Trophoblast cell (in vitro differentiated cells and primary cell): ENCODE measurements around the gene ZNF587.
"Not testable (repeated sequence)": the region's sequence is repeated elsewhere in the genome, so short reads cannot be mapped to it uniquely, and the experiment has no call there.

ENCODE experiments used
- DNase-seq, 2 donors: peaks; one replicate each; pipeline ENCODE4 v3.0.0-alpha.2; 2016
- H2AFZ ChIP-seq: 2 replicates; pipeline ENCODE4 v1.6.1; 2013; ENCODE audit warnings: low read length, moderate library complexity, mild to moderate bottlenecking; ENCODE audit not compliant: insufficient read depth, poor library complexity
- H2AK5ac ChIP-seq: 2 replicates; pipeline ENCODE4 v1.6.1; 2013; ENCODE audit warnings: mild to moderate bottlenecking, low read length
- H2BK120ac ChIP-seq: 2 replicates; pipeline ENCODE4 v1.6.1; 2013; ENCODE audit warnings: low read length, mild to moderate bottlenecking, moderate library complexity; ENCODE audit not compliant: insufficient read depth, poor library complexity
- H2BK12ac ChIP-seq: 2 replicates; pipeline ENCODE4 v1.6.1; 2013; ENCODE audit warnings: mild to moderate bottlenecking, low read length, moderate library complexity
- H2BK5ac ChIP-seq: 2 replicates; pipeline ENCODE4 v1.6.1; 2013; ENCODE audit warnings: low read length, low read depth, moderate library complexity, mild to moderate bottlenecking; ENCODE audit not compliant: poor library complexity
- H3K14ac ChIP-seq: 2 replicates; pipeline ENCODE4 v1.6.1; 2013; ENCODE audit warnings: mild to moderate bottlenecking, low read length
- H3K18ac ChIP-seq: 2 replicates; pipeline ENCODE4 v1.6.1; 2013; ENCODE audit warnings: mild to moderate bottlenecking, low read length
- H3K23ac ChIP-seq: 2 replicates; pipeline ENCODE4 v1.6.1; 2013; ENCODE audit warnings: low read length
- H3K27ac ChIP-seq: 2 replicates; pipeline ENCODE4 v1.5.1; 2013; ENCODE audit warnings: low read depth, mild to moderate bottlenecking, inconsistent platforms, low read length, moderate library complexity
- H3K27me3 ChIP-seq: 2 replicates; pipeline ENCODE4 v1.6.1; 2013; ENCODE audit warnings: inconsistent platforms, mild to moderate bottlenecking, low read length, moderate library complexity; ENCODE audit not compliant: insufficient read depth
- H3K36me3 ChIP-seq, 2 experiments: 1 replicate in 1 of 2; 2 replicates in 1 of 2; pipeline ENCODE4 v1.6.1; 2013; ENCODE audit warnings: low read length in 2 of 2, mild to moderate bottlenecking in 2 of 2, moderate library complexity in 1 of 2; ENCODE audit not compliant: insufficient read depth in 2 of 2, control insufficient read depth in 1 of 2
- H3K4ac ChIP-seq: 2 replicates; pipeline ENCODE4 v1.6.1; 2013; ENCODE audit warnings: low read depth, mild to moderate bottlenecking, low read length, moderate library complexity
- H3K4me1 ChIP-seq, 2 experiments: 1 replicate in 1 of 2; 2 replicates in 1 of 2; pipeline ENCODE4 v1.6.1; 2013; ENCODE audit warnings: low read length in 2 of 2, mild to moderate bottlenecking in 2 of 2, moderate library complexity in 1 of 2; ENCODE audit not compliant: insufficient read depth in 2 of 2, control insufficient read depth in 1 of 2
- H3K4me2 ChIP-seq: 2 replicates; pipeline ENCODE4 v1.6.1; 2013; ENCODE audit warnings: inconsistent platforms, mild to moderate bottlenecking, low read length, moderate library complexity
- H3K4me3 ChIP-seq: 2 replicates; pipeline ENCODE4 v1.5.1; 2013; ENCODE audit warnings: mild to moderate bottlenecking, low read depth, low read length, inconsistent platforms
- H3K79me1 ChIP-seq: one replicate; pipeline ENCODE4 v1.6.1; 2013; ENCODE audit warnings: low read length
- H3K79me2 ChIP-seq: 2 replicates; pipeline ENCODE4 v1.6.1; 2013; ENCODE audit warnings: low read length, mild to moderate bottlenecking; ENCODE audit not compliant: control insufficient read depth, insufficient read depth, poor library complexity
- H3K9ac ChIP-seq: 2 replicates; pipeline ENCODE4 v1.6.1; 2013; ENCODE audit warnings: mild to moderate bottlenecking, low read length
- H3K9me3 ChIP-seq: 2 replicates; pipeline ENCODE4 v1.6.1; 2013; ENCODE audit warnings: low read depth, mild to moderate bottlenecking, control low read depth, inconsistent platforms, low read length; ENCODE audit not compliant: insufficient read depth
- H4K12ac ChIP-seq: 2 replicates; pipeline ENCODE4 v1.6.1; 2013; ENCODE audit warnings: low read depth, mild to moderate bottlenecking, low read length, moderate library complexity
- H4K8ac ChIP-seq: 2 replicates; pipeline ENCODE4 v1.6.1; 2013; ENCODE audit warnings: low read depth, mild to moderate bottlenecking, low read length, moderate library complexity
- H4K91ac ChIP-seq: one replicate; pipeline ENCODE4 v1.6.1; 2013; ENCODE audit warnings: low read depth, mild to moderate bottlenecking, low read length, moderate library complexity
- WGBS: extraction: QIAGEN DNeasy Blood & Tissue Kit; methylation state at CpG from one replicate; pipeline ENCODE4 v1.1.7; 2013; ENCODE audit warnings: missing lambda C conversion rate; ENCODE audit not compliant: insufficient read length, insufficient coverage; ENCODE audit errors: extremely low coverage; 5-methylcytosine and 5-hydroxymethylcytosine counted together

Gene ZNF587

DNA sequence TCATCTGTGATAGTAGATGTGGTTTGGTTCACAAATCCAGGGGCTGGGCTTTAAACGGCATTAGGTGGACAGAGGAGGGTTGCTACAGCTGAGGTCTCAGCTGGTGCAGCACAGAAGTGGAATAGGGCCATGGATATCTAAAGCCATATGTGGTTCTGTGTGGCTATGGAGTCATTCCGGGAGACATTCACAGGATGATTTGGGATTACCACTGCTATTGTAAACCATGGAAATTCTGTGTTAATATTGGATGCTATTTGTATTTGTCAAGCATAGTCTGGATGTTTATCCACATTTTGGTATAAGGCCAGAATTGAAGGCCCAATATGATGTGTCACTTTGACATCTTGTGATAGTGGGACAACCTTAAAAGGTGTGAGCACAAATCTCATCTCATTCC, 26.5 kb upstream of the ZNF587 start:
- H3K4me3 ChIP-seq, H2BK120ac ChIP-seq, H3K9me3 ChIP-seq, H2BK5ac ChIP-seq, H3K4ac ChIP-seq, H4K91ac ChIP-seq, H2BK12ac ChIP-seq, H3K27me3 ChIP-seq, H4K8ac ChIP-seq, H2AK5ac ChIP-seq, H2AFZ ChIP-seq, H3K4me2 ChIP-seq, H4K12ac ChIP-seq, H3K36me3 ChIP-seq, DNase-seq, H3K18ac ChIP-seq, H3K27ac ChIP-seq, H3K9ac ChIP-seq, H3K23ac ChIP-seq, H3K14ac ChIP-seq: not testable (repeated sequence)
- Histone ChIP-seq H3K79me2 (peaks cover 14% of the 10 kb centered on the region), H3K79me1 (peaks cover 11% of the 10 kb centered on the region), H3K4me1 (peaks cover 6 to 13% of the 10 kb centered on the region in 2 experiments)
- no CpG with 5 or more reads among the region's 2 CpGs for WGBS

DNA sequence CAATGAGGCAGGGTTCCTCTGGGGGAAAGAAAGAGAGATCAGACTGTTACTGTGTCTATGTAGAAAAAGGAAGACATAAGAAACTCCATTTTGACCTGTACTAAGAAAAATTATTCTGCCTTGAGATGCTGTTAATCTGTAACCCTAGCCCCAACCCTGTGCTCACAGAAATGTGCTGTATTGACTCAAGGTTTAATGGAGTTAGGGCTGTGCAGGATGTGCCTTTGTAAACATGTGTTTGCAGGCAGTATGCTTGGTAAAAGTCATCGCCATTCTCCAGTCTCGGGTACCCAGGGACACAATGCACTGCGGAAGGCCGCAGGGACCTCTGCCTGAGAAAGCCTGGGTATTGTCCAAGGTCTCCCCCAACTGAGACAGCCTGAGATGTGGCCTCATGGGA, 26.1 kb upstream of the ZNF587 start:
- not testable (repeated sequence) for H4K8ac ChIP-seq, H2AFZ ChIP-seq, H3K18ac ChIP-seq, H3K4me1 ChIP-seq, H3K27ac ChIP-seq, H3K4me3 ChIP-seq, H4K12ac ChIP-seq, H4K91ac ChIP-seq, H3K4ac ChIP-seq, H3K14ac ChIP-seq, H2BK5ac ChIP-seq, H3K9ac ChIP-seq, H2BK12ac ChIP-seq, DNase-seq, H3K4me2 ChIP-seq, H3K27me3 ChIP-seq, H3K79me1 ChIP-seq, H2BK120ac ChIP-seq, H2AK5ac ChIP-seq, H3K9me3 ChIP-seq, H3K23ac ChIP-seq, H3K36me3 ChIP-seq
- peaks cover 14% of the 10 kb centered on the region for H3K79me2 ChIP-seq
- no CpG with 5 or more reads among the region's 4 CpGs for WGBS

DNA sequence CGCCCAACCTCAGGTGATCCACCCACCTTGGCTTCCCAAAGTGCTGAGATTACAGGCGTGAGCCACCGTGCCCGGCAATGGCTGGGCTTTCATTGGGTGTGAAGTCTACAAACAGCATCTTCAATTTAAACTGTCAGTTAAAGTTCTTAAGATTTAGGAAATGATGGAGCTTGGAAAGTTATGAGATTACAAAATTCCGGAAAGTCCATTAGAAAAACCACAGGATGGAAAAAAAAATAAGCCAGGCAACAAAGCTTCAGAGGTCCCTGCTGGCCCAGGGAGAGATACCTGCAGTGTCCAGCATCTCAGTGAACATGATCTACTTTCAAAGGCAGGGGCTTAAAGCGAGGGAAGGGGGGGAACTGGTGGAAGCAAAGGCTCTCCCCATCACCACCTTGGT, 24.1 kb upstream of the ZNF587 start:
- Histone ChIP-seq H3K23ac (no peak overlapping the region), H3K18ac (no peak overlapping the region), H4K12ac (no peak overlapping the region), H2BK5ac (no peak overlapping the region), H4K8ac (no peak overlapping the region), H3K4me2 (no peak overlapping the region), H3K27ac (no peak overlapping the region), H3K9ac (no peak overlapping the region), H2BK120ac (no peak overlapping the region), H3K9me3 (no peaks in the 10 kb centered on the region), H3K4ac (peak overlapping the region; percentile 82), H3K4me3 (no peak overlapping the region), H3K79me2 (peaks cover 9% of the 10 kb centered on the region), H2BK12ac (no peak overlapping the region), H3K14ac (no peak overlapping the region), H3K79me1 (peaks cover 8% of the 10 kb centered on the region), H3K4me1 (peaks cover 15 to 17% of the 10 kb centered on the region in 2 experiments), H2AK5ac (no peak overlapping the region), H4K91ac (no peak overlapping the region), H2AFZ (no peak overlapping the region), H3K27me3 (no peaks in the 10 kb centered on the region), H3K36me3 (peaks cover 7 to 8% of the 10 kb centered on the region in 2 experiments)
- peak in 1 of 2 donors; percentile 23 for DNase-seq
- WGBS: no CpG with 5 or more reads among the region's 6 CpGs

DNA sequence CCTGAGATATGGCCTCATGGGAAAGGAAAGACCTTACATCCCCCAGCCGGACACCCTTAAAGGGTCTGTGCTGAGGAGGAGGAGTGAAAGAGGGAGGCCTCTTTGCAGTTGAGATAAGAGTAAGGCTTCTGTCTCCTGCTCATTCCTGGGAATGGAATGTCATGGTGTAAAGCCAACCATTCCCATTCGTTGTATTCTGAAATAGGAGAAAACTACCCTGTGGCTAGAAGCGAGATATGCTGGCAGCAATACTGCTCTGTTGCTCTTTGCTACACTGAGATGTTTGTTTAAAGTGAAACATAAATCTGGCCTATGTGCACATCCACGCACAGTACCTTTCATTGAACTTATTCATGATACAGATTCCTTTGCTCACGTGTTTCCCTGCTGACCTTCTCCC, 20.3 kb upstream of the ZNF587 start:
- no peaks in the 10 kb centered on the region for H3K27me3 ChIP-seq
- H3K23ac ChIP-seq: no peak overlapping the region
- WGBS: no CpG with 5 or more reads among the region's 5 CpGs
- H4K8ac ChIP-seq: peak overlapping the region; percentile 62
- peaks cover 8% of the 10 kb centered on the region for H3K79me1 ChIP-seq
- H3K14ac ChIP-seq: no peak overlapping the region
- H2BK12ac ChIP-seq: no peak overlapping the region
- no peaks in the 10 kb centered on the region for H3K9me3 ChIP-seq
- no peak overlapping the region for H2AK5ac ChIP-seq
- peak; percentile 68 to 85 for DNase-seq
- H3K4me2 ChIP-seq: peak overlapping the region; percentile 20
- no peak overlapping the region for H2AFZ ChIP-seq
- peak overlapping the region; percentile 72 for H3K27ac ChIP-seq
- H3K4me1 ChIP-seq: peaks cover 12% of the 10 kb centered on the region in 2 experiments
- H4K91ac ChIP-seq: peak overlapping the region; percentile 63
- H2BK5ac ChIP-seq: peak overlapping the region; percentile 74
- peaks cover 14% of the 10 kb centered on the region for H3K79me2 ChIP-seq
- peak overlapping the region; percentile 75 for H3K18ac ChIP-seq
- H4K12ac ChIP-seq: no peak overlapping the region
- peak overlapping the region; percentile 26 for H2BK120ac ChIP-seq
- H3K4ac ChIP-seq: no peak overlapping the region
- no peak overlapping the region for H3K4me3 ChIP-seq
- H3K9ac ChIP-seq: no peak overlapping the region
- H3K36me3 ChIP-seq: peaks cover 8 to 9% of the 10 kb centered on the region in 2 experiments
